Coronary artery (tissue), 2 donors: Measurements from ENCODE around the gene CHST3.

Experiments
- DNase-seq: peaks from one replicate; pipeline ENCODE4 v3.0.0-alpha.2; 2017; ENCODE audit warnings: low spot score
- H3K27ac ChIP-seq, 2 donors: fragments of 200-600 bp; sonication (generic); one replicate each; pipeline ENCODE4 v1.5.1; 2016 to 2019
- H3K4me3 ChIP-seq: fragments of 200-600 bp; sonication (generic); 2 replicates; pipeline ENCODE4 v1.5.1; 2016; ENCODE audit warnings: mild to moderate bottlenecking, moderate library complexity
- CTCF ChIP-seq: fragments of 200-600 bp; sonication (generic); IDR thresholded peaks from one replicate; pipeline ENCODE4 v1.5.1; 2019; ENCODE audit warnings: antibody characterized with exemption

The CHST3 gene

GRCh38 chr10:72056932-72057751, 92.9 kb downstream of the CHST3 start:
- DNase-seq, result no peak

GRCh38 chr10:72058347-72058898, 94.2 kb downstream of the CHST3 start:
- TF ChIP-seq CTCF, result no peak

More at GRCh38 chr10:72056932-72057751, 92.9 kb downstream of the CHST3 start:
- no peak overlapping the region for H3K4me3 ChIP-seq
- H3K27ac ChIP-seq, result no peak overlapping the region
- no peak for TF ChIP-seq CTCF

GRCh38 chr10:72058989-72059842, 95.0 kb downstream of the CHST3 start:
- DNase-seq, result no peak
- H3K27ac ChIP-seq, result no peak overlapping the region
- TF ChIP-seq CTCF, result no peak
- H3K4me3 ChIP-seq, result no peak overlapping the region

More at GRCh38 chr10:72058347-72058898, 94.2 kb downstream of the CHST3 start:
- Histone ChIP-seq H3K4me3 (no peak overlapping the region), H3K27ac (no peak overlapping the region)
- DNase-seq, result no peak

- Histone ChIP-seq H3K27ac (no peak overlapping the region), H3K4me3 (no peak overlapping the region)
- TF ChIP-seq CTCF, result no peak
- DNase-seq, result no peak
Observed at GRCh38 chr10:72059843-72060822, 95.9 kb downstream of the CHST3 start.

- DNase-seq, result no peak
- H3K27ac ChIP-seq, result no peak overlapping the region
Observed at GRCh38 chr10:72061491-72061890, 97.3 kb downstream of the CHST3 start.

More at GRCh38 chr10:72061491-72061890, 97.3 kb downstream of the CHST3 start:
- H3K4me3 ChIP-seq, result no peak overlapping the region
- TF ChIP-seq CTCF, result no peak
